GM19328 (cell line): ENCODE measurements around the gene MAPK14.
"Not testable (repeated sequence)": the region's sequence is repeated elsewhere in the genome, so short reads cannot be mapped to it uniquely, and the experiment has no call there.

Experiments used
- ATAC-seq: cut with Tn5 transposase; IDR thresholded peaks from one replicate; pipeline ENCODE4 v1.9.1; 2021; ENCODE audit warnings: mild to moderate bottlenecking, moderate library complexity; ENCODE audit not compliant: unreplicated experiment

Gene MAPK14

DNA sequence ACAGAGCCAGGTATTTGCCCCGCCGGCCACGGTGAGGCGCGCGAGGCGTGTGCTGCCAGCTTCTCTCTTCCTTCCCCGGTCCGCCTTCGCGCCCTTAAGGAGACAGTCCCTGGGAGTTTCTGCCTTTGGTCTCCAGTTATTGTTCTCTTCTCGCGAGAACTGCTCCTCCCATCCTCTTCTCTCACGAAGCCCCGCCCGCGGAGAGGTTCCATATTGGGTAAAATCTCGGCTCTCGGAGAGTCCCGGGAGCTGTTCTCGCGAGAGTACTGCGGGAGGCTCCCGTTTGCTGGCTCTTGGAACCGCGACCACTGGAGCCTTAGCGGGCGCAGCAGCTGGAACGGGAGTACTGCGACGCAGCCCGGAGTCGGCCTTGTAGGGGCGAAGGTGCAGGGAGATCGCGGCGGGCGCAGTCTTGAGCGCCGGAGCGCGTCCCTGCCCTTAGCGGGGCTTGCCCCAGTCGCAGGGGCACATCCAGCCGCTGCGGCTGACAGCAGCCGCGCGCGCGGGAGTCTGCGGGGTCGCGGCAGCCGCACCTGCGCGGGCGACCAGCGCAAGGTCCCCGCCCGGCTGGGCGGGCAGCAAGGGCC lies at the start of gene MAPK14:
Gene MAPK14, plus strand, starts transcription at position 308 of the 587 bp plus-strand sequence. CDS start 350 bp downstream, outside the sequence.
- peak; percentile 82 for ATAC-seq

DNA sequence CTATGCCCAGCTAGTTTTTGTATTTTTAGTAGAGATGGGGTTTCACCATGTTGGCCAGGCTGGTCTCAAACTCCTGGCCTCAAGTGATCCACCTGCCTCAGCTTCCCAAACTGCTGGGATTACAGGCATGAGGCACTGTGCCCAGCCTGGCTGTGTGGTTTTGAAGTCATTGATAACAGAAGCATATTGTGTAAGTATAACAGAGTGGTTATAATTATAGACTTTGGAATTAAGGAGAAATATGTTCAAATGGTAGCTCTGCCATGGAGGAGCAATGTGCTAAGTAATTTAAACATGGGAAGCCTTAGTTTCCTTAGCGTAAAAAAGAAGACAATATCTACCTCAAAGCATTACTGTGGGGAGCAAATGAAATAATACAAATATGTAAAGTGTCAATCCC lies 47.5 kb upstream of the MAPK14 start:
- ATAC-seq = not testable (repeated sequence)

- no peak for ATAC-seq
These were observed 46.5 kb upstream of the MAPK14 start for GRCh38 chr6:35980991-35981645.

- no peak for ATAC-seq
These were observed 42.9 kb upstream of the MAPK14 start for GRCh38 chr6:35984701-35985100.

DNA sequence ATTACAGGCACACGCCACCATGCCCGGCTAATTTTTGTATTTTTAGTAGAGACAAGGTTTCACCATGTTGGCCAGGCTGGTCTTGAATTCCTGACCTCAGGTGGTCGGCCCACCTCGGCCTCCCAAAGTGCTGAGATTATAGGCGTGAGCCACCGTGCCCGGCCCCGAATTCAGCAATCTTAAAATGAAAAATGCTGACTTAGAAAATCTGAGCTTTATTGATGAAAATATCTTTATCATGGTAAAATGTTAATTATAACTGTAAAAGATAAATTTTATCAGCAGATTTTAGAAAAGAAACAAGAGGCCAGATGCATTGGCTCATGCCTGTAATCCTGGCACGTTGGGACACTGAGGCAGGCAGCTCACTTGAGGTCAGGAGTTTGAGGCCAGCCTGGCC lies 39.6 kb upstream of the MAPK14 start:
- not testable (repeated sequence) for ATAC-seq

DNA sequence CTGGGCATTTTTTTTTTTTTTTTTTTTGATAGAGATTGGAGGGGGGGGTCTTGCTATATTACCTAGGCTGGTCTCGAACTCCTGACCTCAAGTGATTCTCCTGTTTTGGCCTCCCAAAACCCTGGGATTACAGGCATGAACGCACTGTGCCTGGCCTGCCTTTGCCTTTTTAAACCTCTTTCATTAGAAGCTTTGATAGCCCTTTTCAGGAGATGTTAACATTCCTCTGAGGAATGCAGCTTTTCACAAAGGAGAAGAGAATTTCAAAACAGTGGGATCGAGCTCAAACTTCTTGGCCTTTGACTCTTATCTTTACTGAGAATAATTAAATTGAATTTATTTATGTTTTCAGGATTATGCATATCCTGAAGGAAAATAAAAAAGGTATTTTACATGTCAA lies 34.5 kb upstream of the MAPK14 start:
- ATAC-seq = no peak

GRCh38 chr6:36000451-36000850 lies 27.2 kb upstream of the MAPK14 start:
- ATAC-seq = no peak

- ATAC-seq = no peak
These were observed 11.9 kb upstream of the MAPK14 start for GRCh38 chr6:36015666-36016065.

GRCh38 chr6:36018339-36018738 lies 9.3 kb upstream of the MAPK14 start:
- no peak for ATAC-seq

DNA sequence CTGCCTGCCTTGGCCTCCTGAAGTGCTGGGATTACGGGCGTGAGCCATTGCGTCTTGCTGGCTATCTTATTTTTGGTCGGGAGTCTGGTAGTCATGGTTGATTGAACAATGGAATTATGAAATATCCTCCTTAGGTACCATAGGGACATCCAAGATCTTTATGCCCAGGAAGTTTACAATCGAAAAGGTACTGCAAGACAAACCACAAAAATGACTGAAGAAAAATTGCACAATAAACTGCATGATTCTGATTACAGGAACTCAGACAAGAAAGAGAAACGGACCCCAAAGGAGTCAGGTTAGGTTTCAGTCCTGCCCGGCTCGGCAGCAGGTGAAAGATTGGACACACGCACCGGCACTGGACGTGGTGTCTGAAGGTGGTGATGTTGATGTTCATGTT lies 8.4 kb upstream of the MAPK14 start:
- ATAC-seq = no peak

GRCh38 chr6:36020154-36020553 lies 7.5 kb upstream of the MAPK14 start:
- no peak for ATAC-seq

GRCh38 chr6:36023996-36024795 lies 3.4 kb upstream of the MAPK14 start, which contains the start of gene SLC26A8:
Gene SLC26A8 (minus strand): TSS chr6:36024641. CDS start chr6:36019707, 4,934 bp downstream.
- no peak for ATAC-seq

- ATAC-seq = no peak
These were observed 2.2 kb upstream of the MAPK14 start for GRCh38 chr6:36025260-36025931.

DNA sequence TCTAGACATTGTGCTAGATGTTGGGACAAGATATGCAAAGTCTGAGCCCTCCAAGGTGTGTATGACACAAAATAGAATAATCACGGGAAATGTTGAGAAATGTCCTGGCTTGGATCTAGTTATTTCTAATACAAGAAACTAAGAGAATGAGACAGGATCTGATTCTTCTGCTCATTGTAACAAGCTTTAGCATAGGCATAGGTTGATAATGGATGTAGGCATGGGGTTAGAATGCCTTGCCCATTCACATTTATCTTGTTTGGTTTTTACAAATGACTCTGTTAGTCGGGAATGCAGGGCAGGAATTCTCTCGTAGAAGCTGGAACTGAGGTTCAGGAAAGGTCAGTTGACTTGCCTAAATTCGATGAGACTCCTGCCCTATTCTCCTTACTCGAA lies 1.7 kb upstream of the MAPK14 start:
- ATAC-seq = no peak

- ATAC-seq = peak; percentile 9
These were observed 674 bp downstream of the MAPK14 start for GRCh38 chr6:36028088-36028876.

GRCh38 chr6:36028877-36029324 lies 1.3 kb downstream of the MAPK14 start:
- ATAC-seq = no peak

DNA sequence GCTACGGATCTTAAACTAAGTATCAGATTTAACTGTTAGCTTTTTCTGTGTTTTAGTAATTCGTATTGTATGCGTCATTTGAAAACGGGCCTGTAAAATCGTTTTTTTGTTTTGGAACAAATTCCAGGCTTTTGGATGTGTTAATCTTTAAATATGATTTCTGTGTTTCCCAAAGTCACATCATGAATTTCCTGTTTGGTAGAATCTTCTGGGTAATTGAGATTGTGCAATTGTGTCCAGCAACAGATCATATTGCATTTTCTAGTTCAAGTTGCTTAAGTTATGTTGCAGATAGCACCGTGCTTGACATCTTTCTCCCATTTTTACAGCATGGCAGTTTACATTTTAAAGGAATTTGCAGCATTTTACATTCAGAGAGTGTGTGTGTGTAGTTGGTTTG lies 1.9 kb downstream of the MAPK14 start:
- no peak for ATAC-seq

- no peak for ATAC-seq
These were observed 4.7 kb downstream of the MAPK14 start for GRCh38 chr6:36032261-36032660.

DNA sequence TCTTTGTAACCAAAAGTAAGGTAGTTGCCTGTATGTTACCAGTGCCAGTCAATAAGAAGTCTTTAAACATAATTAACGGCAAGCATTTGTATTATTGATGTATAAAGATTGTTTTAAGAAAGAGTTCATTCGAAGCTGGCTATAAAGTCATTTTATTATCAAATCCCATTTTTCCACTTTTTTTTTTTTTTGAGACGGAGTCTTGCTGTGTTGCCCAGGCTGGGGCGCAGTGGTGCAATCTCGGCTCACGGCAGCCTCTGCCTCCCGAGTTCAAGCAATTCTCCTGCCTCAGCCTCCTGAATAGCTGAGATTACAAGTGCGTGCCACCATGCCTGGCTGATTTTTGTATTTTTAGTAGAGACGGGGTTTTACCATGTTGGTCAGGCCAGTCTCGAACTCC lies 5.5 kb downstream of the MAPK14 start:
- not testable (repeated sequence) for ATAC-seq

GRCh38 chr6:36033935-36034334 lies 6.3 kb downstream of the MAPK14 start:
- no peak for ATAC-seq
